ENCODE data around the gene TMEM53.

The TMEM53 gene

DNA sequence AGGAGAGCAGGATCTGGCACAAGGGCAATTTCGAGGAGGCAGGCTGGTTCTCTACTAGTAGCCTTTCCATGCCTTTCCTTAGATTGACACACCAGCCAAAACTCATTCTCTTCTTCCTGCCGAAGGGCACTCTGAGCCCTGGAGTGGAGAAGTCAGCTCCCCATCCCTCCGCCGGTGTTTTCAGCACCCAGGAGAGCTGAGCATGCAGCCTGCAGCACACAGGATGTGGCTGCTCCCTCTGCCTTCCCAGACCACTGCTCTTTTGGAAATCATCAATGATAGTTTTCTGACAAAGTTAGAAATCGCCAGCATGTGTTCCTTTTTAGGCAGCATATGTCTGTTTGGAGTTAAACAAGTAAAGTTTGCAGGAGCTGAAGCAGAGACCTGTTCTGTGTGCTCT is 45.0 kb upstream of the TMEM53 start:
- Histone ChIP-seq H3K27me3 (replicated peaks; ENCODE audit: control insufficient read depth, insufficient read depth, low read length) (no peaks in the 10 kb centered on the region), H3K4me3 (replicated peaks; ENCODE audit: low read depth, low read length) (no peak overlapping the region), H3K36me3 (ENCODE audit: control insufficient read depth, insufficient read depth, low read length) (no peaks in the 10 kb centered on the region)
- no peak for DNase-seq (ENCODE audit: extremely low read depth, insufficient read length)
- TF ChIP-seq, protein P1, sequence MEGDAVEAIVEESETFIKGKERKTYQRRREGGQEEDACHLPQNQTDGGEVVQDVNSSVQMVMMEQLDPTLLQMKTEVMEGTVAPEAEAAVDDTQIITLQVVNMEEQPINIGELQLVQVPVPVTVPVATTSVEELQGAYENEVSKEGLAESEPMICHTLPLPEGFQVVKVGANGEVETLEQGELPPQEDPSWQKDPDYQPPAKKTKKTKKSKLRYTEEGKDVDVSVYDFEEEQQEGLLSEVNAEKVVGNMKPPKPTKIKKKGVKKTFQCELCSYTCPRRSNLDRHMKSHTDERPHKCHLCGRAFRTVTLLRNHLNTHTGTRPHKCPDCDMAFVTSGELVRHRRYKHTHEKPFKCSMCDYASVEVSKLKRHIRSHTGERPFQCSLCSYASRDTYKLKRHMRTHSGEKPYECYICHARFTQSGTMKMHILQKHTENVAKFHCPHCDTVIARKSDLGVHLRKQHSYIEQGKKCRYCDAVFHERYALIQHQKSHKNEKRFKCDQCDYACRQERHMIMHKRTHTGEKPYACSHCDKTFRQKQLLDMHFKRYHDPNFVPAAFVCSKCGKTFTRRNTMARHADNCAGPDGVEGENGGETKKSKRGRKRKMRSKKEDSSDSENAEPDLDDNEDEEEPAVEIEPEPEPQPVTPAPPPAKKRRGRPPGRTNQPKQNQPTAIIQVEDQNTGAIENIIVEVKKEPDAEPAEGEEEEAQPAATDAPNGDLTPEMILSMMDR (IDR thresholded peaks at IDR 0.05; ENCODE audit: insufficient read depth, low read length, poor library complexity, severe bottlenecking): no peak

DNA sequence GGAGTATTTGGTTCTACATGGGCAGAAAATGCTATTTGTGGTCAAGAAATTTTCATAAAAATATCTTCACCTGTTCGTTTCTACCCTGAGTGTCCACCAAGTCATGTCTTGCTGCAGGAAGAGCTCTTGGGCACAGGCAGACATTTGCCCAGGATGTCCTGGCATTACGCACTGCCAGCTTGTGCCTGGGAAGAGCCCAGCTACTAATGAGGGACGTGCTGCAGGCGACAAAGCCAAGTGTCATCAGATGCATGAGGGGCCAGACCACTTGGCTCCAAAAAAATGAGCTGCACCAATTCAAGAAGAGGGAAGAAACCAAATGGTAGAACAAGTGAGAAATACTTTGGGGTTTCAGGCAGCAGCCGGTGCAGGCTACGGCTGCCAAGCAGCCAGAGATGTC is 43.8 kb upstream of the TMEM53 start:
- Histone ChIP-seq H3K27me3 (replicated peaks; ENCODE audit: control insufficient read depth, insufficient read depth, low read length) (no peaks in the 10 kb centered on the region), H3K4me3 (replicated peaks; ENCODE audit: low read depth, low read length) (no peak overlapping the region), H3K36me3 (ENCODE audit: control insufficient read depth, insufficient read depth, low read length) (no peaks in the 10 kb centered on the region)
- TF ChIP-seq, protein P1 (IDR thresholded peaks at IDR 0.05; ENCODE audit: insufficient read depth, low read length, poor library complexity, severe bottlenecking): no peak
- no peak for DNase-seq (ENCODE audit: extremely low read depth, insufficient read length)

DNA sequence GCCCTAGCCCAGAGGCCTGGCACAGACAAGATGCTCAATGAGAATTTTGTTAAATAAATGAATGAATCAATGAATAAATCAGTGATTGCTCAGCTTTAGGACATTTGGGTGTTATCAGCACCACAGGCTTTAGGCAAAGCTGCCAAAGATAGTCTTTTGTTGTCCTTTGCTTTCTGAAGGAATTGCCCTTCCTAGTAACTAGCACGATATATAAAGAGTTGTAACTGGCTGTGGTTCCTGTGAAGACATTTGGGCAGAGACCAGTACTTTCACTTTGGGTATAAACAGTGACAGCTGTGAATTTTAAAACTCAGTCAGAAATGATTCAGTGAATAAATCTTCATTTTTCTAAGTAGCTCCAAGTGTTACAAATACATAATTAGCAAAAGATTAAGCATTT is 43.4 kb upstream of the TMEM53 start:
- DNase-seq (ENCODE audit: extremely low read depth, insufficient read length): no peak
- Histone ChIP-seq H3K27me3 (replicated peaks; ENCODE audit: control insufficient read depth, insufficient read depth, low read length) (no peaks in the 10 kb centered on the region), H3K4me3 (replicated peaks; ENCODE audit: low read depth, low read length) (no peak overlapping the region), H3K36me3 (ENCODE audit: control insufficient read depth, insufficient read depth, low read length) (no peaks in the 10 kb centered on the region)
- TF ChIP-seq, protein P1 (IDR thresholded peaks at IDR 0.05; ENCODE audit: insufficient read depth, low read length, poor library complexity, severe bottlenecking): no peak

DNA sequence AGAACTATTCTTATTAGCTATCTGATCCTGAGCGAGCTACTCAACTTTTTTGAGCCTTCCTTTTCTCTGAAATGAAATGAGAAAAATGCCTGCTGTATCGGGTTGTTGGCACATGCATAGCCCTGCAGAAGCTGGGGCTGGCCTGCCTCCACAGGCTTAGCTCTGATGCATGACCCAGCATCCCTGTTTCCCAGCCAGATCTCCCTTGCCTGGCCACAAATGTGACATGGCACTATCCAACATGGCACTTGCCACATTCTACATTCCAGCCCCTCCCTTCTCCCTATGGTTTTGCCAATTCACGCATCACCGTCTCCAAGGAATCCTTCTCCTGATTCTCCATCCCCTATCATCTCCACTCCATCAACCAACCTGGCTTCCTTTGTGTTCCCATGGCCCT is 42.9 kb upstream of the TMEM53 start:
- H3K27me3 ChIP-seq (replicated peaks; ENCODE audit: control insufficient read depth, insufficient read depth, low read length): no peaks in the 10 kb centered on the region
- DNase-seq (ENCODE audit: extremely low read depth, insufficient read length): no peak
- TF ChIP-seq, protein P1 (IDR thresholded peaks at IDR 0.05; ENCODE audit: insufficient read depth, low read length, poor library complexity, severe bottlenecking): no peak
- H3K36me3 ChIP-seq (ENCODE audit: control insufficient read depth, insufficient read depth, low read length): no peaks in the 10 kb centered on the region
- H3K4me3 ChIP-seq (replicated peaks; ENCODE audit: low read depth, low read length): no peak overlapping the region

DNA sequence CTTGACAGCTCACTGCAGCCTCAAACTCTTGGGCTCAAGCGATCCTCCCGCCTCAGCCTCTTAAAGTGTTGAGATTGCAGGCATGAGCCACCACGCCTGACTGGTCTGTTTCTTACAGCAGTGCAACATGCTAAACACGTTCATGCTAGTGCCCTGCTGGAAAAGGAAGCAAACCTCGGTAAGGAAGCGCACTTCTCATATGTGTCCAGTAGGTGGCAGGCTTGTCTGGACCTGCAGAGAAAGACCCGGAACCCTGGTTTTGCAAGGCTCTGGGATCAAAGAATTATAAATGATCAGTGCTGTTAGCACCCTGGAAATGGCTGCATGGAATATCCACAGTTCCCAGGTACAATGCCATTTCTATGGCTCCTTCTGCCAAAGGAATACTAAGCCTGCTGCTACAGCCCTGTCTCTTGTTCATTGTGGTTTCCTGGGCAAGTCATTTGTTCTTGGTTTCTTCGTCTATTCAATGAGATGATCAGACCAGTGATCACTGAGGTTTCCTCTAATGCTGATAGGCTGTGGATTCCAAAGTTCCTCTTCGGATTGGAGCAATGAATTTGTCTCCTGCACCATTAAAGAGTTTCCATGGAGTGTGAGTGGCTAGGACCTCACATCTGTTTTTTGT is 40.8 kb upstream of the TMEM53 start:
- H3K36me3 ChIP-seq (ENCODE audit: control insufficient read depth, insufficient read depth, low read length): no peaks in the 10 kb centered on the region
- TF ChIP-seq, protein P1 (IDR thresholded peaks at IDR 0.05; ENCODE audit: insufficient read depth, low read length, poor library complexity, severe bottlenecking): peak; percentile 94
- DNase-seq (ENCODE audit: extremely low read depth, insufficient read length): peak; percentile 68
- no peak overlapping the region for H3K4me3 ChIP-seq (replicated peaks; ENCODE audit: low read depth, low read length)
- H3K27me3 ChIP-seq (replicated peaks; ENCODE audit: control insufficient read depth, insufficient read depth, low read length): no peaks in the 10 kb centered on the region

DNA sequence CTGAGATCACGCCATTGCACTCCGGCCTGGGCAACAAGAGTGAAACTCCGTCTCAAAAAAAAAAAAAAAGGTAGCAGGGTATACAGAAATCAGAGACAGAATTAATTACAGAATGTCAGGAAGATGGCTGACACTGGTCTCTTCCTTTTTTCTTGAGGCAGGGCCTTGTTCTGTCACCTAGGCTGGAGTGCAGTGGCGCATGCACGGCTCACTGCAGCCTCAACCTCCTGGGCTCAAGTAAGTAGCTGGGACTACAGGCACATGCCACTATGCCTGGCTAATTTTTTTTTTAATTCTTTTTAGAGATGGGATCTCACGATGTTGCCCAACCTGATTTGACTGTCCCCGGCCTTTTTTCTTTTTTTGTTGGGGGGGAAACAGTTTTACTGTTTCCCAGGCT is 40.3 kb upstream of the TMEM53 start:
- no peak overlapping the region for H3K4me3 ChIP-seq (replicated peaks; ENCODE audit: low read depth, low read length)
- no peaks in the 10 kb centered on the region for H3K27me3 ChIP-seq (replicated peaks; ENCODE audit: control insufficient read depth, insufficient read depth, low read length)
- TF ChIP-seq, protein P1 (IDR thresholded peaks at IDR 0.05; ENCODE audit: insufficient read depth, low read length, poor library complexity, severe bottlenecking): no peak

More for the DNA sequence above, 40.3 kb upstream of the TMEM53 start:
- H3K36me3 ChIP-seq (ENCODE audit: control insufficient read depth, insufficient read depth, low read length): no peaks in the 10 kb centered on the region
- DNase-seq (ENCODE audit: extremely low read depth, insufficient read length): no peak

All from GM06990 (cell line).